HG02885 (cell line): ENCODE measurements around the gene BMPR1B.
"Not testable (repeated sequence)": the region's sequence is repeated elsewhere in the genome, so short reads cannot be mapped to it uniquely, and the experiment has no call there.

ENCODE experiments used
- ATAC-seq: cut with Tn5 transposase; IDR thresholded peaks from one replicate; pipeline ENCODE4 v1.9.1; 2021; ENCODE audit warnings: mild to moderate bottlenecking; ENCODE audit not compliant: unreplicated experiment, poor library complexity

The BMPR1B gene

DNA sequence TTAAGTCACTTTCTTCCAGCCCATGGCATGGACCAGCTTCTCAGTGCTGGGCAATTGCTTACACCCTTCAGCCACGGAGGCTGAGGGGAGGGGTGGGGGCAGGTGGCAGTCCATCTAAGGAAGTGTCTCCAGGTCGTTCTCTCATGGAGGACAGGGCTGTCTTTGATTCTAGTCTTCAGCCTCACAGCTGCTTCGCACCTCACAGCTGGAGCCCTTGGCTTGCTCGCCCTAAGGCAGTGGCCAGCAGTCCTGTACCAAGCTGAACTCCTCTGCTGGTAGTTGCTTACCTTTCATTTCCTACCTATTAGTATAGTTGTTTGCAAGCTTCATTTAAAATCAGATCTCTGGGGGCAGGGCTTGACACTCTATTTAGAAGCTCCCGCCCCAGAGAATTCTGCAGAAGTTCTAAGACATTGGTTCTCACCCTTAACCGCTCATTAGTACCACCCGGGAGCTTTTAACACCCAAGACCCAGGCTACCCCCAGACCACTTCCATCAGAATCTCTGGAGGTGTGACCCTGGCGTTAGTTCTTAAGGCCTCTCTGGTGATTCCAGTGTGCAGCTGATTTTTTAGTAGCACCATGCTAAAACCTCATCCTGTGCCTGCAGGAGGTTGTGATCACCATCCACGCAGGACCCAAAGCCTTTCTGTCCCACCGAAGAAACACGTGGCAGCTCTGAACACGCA is 404.2 kb downstream of the BMPR1B start:
- ATAC-seq: no peak

DNA sequence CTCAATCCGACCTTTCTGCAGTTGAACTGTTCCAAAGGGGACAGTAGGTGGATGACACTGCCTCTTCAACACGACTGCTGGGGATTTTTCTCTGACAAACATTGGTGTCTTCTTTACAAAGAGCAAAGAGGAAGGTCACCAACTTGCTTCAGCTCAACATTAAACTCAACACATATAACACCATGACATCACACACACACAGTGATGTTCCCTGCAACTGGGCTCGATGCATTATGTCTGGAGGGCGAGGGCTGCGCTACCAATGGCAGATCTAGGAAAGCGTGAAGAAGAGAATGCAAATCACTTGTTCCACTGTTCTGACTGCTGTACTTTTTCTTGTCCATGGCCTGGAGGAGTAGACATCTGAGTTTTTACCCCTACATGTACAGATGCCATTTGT is 405.1 kb downstream of the BMPR1B start:
- ATAC-seq: no peak

DNA sequence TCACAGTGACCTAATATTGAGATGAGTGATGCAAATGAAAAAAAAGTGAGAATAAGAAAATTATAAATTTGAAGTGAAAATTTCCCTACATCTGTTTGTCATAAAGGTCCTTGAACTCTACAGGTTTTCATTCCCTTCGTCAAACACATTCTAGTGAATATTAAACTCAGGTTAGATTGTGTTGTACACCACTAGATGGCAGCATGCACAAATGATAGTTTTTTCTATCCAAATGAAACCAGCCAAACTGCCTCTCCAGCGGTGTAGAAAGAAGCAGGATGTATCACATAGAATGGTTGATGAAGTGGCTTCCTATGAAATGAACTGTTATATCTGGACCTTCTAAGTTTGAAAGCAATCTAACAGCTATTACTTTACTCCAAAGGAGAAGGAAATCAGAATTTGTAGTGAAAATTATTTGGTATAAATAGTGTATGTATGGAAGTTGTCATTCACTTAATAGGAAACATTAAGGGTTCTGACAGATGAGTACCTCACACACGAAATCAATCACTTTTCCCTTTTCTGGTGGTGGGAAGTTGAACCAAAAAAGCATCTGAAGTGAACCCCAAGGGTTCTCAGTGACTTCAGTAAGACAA is 408.3 kb downstream of the BMPR1B start:
- ATAC-seq: peak; percentile 86

DNA sequence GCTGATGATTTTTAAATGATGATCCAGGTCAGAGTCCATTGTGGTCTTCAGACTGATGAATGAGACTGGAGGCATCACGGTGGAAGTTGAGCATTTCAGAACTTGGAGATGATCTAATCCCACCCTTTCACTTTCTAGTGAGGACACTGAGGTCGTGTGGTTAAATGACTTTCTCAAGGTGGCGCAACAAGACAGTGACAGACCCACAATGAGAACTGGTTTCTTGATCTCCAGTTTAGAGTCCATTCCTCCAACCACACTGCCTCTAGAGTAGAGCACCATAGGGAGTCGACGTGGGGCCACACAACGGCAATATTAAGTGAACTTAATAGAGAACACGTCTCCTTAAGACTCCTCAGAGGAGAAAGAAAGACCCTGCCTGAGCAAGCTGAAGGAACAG is 410.1 kb downstream of the BMPR1B start:
- ATAC-seq: no peak

DNA sequence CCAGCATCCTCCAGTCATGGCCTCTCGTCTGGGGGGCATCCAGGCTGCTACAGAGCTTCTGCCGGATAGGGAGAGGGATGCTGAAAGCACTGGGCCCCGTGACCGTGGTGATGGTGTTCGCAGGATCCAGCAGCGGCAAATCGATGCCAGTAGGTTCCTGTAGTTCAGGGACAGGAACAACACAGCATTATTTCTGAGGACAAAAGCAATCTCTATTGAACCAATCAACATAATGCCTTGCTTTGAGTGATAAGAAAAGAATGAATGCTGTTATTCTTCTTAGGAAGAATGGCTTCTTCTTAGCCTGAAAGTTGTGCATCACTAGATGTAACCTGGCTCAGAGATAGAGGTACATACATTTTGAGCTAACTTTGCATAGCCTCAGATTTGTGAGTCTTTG is 412.4 kb downstream of the BMPR1B start:
- ATAC-seq: no peak

DNA sequence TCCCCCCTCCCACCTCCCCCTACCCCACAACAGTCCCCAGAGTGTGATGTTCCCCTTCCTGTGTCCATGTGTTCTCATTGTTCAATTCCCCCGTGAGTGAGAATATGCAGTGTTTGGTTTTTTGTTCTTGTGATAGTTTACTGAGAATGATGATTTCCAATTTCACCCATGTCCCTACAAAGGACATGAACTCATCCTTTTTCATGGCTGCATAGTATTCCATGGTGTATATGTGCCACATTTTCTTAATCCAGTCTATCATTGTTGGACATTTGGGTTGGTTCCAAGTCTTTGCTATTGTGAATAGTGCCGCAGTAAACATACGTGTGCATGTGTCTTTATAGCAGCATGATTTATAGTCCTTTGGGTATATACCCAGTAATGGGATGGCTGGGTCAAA is 413.6 kb downstream of the BMPR1B start:
- ATAC-seq: not testable (repeated sequence)

DNA sequence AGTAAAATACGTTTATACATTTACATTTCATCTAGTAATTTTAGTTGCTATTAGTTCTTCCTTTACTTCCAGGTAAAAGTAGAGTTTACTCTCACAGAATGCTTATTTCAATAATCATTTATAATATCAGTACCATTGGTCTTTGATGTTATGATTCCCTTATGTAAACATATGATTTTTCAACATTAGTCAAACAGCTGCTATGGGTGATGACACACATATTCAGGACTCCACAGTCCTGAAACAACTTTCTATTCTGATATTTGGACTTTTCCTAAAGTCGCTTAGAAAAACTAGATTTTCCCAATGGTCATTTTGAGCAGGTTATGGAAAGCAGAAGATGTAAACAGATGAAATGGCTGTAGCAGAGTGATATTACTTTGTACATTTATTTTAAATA is 421.2 kb downstream of the BMPR1B start:
- ATAC-seq: no peak

DNA sequence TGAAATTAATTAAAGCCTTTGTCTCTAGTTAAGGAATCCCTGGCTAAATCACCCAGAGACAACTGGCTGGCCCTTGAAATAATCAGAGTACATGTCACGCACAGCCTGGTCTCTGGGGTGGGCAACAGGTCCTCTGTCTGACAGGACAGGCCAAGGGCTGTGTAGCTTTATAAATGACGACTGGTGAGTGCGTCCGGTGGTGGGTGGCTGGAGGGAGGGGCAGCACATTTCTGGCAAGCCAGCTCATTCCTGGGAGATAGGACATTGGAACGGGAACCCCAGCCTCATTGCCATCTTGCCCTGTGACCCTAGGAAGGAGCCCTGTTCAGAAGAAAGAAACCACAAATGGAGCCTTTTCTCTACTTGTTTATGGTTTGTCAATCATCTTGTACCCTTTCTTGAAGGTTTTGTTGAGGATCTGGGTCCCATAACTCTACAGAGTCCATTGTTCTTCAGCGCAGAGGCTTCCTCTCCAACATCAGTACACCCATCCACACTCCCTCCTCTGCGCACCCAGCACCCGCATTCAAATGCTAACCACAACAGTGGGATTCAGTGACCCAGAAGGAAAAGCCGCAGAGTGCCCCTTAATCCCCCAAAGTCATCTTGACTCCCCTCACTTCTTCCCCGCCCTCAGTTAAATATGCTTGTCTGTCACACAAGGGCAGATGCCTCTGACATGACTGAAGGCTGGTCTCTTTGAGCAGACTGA is 422.9 kb downstream of the BMPR1B start:
- no peak for ATAC-seq

DNA sequence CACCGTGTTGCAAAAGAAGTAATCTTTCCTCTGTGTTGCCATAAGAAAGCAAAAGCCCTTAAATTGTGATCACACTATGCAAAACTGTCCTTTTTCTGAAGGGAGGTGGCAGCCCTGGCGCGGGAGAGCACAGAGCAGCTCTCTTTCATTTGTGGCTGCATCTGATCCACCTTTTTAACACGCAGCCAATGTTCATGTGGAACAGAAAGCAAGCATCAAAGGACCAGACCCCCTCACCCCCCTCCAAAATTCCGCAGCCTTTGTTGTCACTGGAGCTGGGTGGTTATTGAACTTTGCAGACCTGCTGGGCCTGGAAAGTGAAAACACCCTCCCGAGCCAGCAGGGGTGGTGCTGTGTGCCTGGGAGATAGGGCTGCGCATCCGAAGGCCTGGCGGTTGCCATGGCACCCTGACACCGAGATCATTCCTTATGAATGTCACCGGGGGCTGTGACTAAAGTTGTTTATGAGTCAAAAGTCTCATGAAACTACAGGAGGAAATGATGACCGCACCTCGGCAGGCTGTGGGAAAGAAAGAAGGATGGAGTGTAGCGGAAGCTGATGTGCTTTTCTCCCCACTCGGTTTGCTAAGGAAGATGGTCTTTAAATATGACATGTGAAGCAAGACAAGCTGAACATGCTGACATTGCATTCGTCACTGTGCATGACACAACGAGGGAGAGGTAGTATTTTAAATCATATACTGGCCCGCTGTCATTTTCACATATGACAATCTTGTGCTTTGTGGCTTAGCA is 423.7 kb downstream of the BMPR1B start:
- ATAC-seq: no peak

DNA sequence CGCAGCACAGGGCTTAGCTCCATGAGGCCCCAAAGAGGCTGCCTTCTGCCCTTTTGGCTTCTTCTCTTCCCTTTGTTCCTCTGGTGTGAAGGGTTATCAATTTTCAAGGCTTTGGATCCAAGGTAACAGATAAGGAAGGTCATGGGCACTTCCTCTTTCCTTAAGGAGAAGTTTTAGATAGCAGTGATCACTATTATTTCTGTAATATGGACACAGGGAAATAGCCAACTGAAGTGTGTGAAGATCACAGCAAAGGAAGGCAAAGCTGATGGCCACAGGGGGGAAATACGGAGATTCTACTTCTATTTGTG is 424.2 kb downstream of the BMPR1B start:
- ATAC-seq: no peak

DNA sequence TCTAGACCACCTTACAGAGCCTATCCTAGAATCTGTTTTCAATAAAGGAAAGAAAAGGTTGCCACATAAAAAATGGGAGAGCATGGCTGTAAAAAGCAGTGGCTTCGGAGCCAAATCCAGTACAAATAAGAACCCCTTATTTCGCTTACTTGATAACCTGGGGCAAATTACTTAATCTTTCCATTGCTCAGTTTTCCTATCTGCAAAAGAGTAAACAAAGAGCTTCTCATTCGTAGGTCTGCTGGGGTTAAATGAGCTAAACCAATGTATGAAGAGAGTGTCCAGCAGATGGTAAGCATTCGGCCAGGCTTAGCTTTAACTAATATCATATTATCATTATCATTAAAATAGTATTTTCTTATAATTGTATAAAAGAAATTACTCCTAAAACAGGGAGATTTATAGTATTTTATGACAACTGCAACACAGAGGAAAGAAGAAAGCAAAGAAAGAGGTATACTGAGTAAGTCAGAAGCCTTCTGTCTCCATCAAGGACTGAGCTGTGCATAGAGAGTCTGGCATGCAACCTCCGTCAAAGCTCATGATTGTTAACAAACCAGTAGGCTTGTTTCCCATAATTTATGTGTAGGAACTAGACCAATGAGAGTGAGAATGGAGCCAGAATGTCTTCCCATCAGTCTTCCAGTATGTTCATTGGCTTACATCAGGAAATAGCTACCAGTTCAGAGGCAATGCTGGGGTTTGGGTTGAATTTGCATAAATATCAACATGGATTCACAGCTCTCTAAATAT is 426.1 kb downstream of the BMPR1B start:
- ATAC-seq: no peak

DNA sequence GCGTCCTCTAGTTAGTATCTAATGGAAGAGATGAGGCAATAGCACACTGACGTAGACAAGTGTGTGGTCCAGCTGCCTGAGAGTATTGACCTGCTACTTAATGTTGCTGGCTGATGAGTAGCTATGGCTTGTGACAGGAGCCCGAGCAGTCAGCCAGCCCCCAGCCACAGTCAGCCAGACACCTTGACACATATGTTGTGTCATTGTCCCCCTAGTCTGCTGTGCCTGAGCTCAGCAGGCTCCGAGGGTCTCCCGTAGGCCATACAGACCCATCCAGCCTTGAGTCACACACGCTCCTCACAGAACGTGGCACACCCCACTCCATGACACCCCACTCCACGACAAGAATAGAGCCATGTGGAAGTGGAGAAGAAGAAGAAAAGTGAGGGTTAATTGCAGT is 428.9 kb downstream of the BMPR1B start:
- ATAC-seq: no peak

DNA sequence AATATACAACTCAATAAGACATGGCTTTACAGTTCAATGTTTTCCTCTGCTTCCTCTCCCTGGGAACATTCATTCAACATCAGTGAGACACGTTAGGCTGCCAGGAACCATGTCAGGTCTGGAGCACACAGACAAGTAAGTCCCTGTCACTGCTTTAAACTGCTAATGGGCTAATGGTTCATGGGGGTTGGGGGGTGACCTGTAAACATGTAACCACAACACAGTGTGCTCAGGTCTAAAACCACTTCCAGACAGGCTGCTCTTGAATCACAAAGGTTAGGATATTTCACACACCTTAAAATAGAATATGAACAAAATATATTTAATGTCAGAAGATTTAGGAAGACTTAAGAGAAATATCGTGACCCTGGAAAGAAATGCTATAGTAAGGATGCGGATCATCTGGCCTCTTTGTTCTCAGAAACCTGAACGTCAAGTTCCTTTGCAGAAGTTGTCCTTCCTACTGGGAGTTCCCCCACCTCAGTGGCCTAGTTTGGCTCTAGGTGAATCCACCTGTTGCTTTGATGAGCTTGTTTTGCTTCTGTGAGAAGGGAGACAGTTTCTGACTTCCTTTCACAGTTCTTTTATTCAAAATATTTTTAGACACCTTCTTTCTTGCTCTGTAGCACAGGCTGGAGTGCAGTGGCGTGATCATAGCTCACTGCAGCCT is 431.1 kb downstream of the BMPR1B start:
- ATAC-seq: no peak

DNA sequence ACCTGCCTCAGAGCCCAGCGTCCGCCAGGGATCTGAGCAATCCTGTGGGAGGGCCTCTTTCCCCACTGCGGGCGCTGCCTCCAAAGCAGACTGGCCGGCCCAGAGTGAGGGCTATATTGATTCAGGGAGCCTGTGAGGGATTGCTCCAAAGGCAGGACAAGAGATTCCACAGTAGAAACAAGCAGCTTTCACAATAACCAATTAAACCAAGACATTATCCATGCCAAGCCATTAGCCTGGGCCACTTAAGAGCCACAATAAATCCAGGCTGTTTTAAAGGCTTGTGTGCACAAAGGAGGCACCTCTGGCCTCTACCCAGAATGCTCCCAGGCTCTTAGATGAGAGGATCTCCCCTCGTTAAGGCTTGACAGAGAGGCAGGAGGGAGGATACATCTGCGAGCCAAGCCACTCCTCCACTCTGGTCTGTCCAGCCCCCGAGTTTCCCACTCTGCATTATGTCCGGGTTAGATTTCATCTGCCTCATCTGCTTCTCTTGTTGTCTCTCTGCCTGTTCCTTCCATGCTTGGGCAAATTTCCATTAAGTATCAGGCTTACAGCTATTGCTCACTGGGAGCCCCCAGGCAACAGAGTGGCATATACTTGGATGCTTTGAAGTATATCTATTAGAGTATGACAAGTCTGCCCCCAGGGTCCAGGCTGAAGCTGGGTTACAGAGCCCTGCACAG is 433.1 kb downstream of the BMPR1B start:
- no peak for ATAC-seq

DNA sequence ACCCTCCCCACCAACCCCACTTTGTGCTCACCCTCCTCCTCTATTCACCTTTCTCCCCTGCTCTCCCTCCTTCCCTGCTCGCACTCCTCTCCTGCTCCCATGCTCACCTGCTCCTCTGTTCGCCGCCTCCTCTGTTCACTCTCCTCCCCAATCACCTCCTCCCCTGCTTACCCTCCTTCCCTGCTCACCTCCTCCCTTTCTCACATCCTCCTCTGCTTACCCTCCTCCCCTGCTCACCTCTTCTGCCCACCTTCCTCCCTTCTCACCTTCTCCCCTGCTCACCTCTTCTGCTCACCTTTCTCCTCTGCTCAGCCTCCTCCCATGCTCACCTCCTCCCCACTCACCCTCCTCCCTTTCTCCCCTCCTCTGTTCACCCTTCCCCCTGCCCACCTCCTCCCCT is 433.8 kb downstream of the BMPR1B start:
- ATAC-seq: no peak

DNA sequence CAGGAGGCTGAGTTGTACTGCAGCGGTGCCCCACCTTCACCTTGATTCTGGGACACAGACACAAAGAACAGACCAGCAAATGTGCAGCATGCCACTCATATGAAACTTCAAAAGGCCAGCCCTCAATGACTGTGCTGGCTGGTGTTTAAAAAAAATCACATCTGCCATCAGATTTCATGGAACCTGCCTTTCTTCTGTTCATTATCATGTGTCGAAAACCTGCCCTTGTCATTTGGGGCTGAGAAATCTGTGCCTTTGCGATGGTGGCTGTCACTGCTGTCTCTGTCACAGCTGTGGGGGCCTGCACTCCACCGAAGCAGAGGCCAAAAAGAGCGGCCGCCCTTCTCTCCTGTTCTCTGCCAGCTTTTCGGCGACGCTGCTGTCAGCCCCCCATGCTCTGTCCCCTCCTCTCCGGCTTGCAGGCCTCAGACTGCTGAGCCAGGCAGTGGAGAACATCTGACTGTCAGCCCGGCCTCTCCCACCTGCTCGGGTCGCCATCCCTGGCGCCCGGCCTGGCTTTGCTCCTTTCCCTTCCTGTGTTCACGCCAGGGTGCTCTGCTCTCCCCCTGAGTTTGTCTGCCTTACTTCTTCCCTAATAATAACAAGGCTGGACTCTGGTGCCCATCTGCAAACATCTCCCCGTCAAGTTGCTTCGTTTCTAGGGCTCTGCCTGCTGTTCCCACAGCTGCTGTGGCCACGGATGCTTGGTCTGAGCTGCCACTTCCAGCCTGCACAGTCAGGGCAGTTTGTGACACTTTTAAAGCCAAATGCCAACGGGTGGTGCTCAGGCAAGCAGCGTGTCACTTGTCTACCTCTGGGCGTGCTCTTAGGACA is 435.9 kb downstream of the BMPR1B start:
- ATAC-seq: no peak

DNA sequence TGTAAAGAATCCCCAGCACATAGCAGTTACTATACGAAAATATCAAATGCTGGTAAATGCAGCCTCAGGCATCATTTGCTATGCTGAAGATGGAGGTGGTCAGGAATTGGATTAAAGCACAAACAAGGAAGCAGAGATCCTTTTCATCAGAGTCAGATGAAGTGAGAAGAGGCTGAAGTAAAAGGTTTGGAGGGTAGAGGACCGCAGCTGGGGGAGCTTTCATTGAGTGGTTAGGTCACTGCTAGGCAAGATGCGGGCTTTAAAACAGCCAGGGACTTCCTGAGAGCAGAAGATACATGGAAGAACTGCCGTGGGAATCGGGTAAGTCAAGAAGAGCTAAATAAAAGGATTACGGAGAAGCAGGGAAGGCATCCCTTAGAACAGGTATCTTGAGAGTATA is 439.6 kb downstream of the BMPR1B start:
- ATAC-seq: no peak

DNA sequence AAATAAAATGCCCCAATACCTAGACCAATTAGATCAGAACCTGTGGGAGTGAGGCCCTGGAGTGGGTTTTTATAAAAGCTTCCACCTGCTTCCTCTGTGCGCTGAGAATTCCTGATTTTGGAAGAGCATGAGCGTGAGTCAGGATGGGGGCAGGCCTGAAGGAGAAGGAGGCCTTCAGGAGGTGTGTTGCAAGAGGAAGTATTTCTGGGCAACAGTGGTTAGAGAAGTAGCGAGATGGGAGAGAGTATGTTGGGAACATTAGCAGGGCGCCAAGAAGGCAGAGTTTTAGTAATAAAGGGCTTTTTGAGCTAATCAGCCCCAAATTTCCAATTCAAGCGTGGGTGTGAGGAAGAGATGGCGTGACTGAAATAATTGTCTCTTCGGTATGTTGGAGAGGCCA is 441.2 kb downstream of the BMPR1B start:
- no peak for ATAC-seq
